TTC549 (cell line): Measurements from ENCODE around the gene TEX10.
"Not testable (repeated sequence)": the region's sequence is repeated elsewhere in the genome, so short reads cannot be mapped to it uniquely, and the experiment has no call there.

Experiments used
- FAIRE-seq: peaks from 2 replicates; lab custom pipeline; 2012; peaks lifted over from hg19 to GRCh38; lab: Jason Lieb, UNC

The TEX10 gene

GRCh38 chr9:100352727-100353505 lies at the start of gene TEX10:
Gene TEX10, minus strand, starts transcription at chr9:100352942. Its CDS starts 3,579 bp downstream, at chr9:100349363.
- no peak for FAIRE-seq

GRCh38 chr9:100401042-100401441 lies 48.3 kb upstream of the TEX10 start:
- no peak for FAIRE-seq

- no peak for FAIRE-seq
Observed at GRCh38 chr9:100397529-100398266, 45.0 kb upstream of the TEX10 start.

- FAIRE-seq: no peak
Observed at GRCh38 chr9:100396769-100397168, 44.0 kb upstream of the TEX10 start.

GRCh38 chr9:100394816-100395215 lies 42.1 kb upstream of the TEX10 start:
- no peak for FAIRE-seq

GRCh38 chr9:100394032-100394695 lies 41.4 kb upstream of the TEX10 start:
- no peak for FAIRE-seq

- not testable (repeated sequence) for FAIRE-seq
Observed at GRCh38 chr9:100392989-100393388, 40.2 kb upstream of the TEX10 start.

- FAIRE-seq: no peak
Observed at GRCh38 chr9:100379862-100380261, 27.1 kb upstream of the TEX10 start.

GRCh38 chr9:100377015-100377414 lies 24.3 kb upstream of the TEX10 start:
- FAIRE-seq: no peak

- no peak for FAIRE-seq
Observed at GRCh38 chr9:100375658-100376057, 22.9 kb upstream of the TEX10 start.

GRCh38 chr9:100372648-100373047 lies 19.9 kb upstream of the TEX10 start:
- no peak for FAIRE-seq

GRCh38 chr9:100370064-100370723 lies 17.5 kb upstream of the TEX10 start:
- no peak for FAIRE-seq

GRCh38 chr9:100368672-100369071 lies 15.9 kb upstream of the TEX10 start:
- no peak for FAIRE-seq

- FAIRE-seq: no peak
Observed at GRCh38 chr9:100366121-100366520, 13.4 kb upstream of the TEX10 start.

- no peak for FAIRE-seq
Observed at GRCh38 chr9:100364013-100364412, 11.3 kb upstream of the TEX10 start.

GRCh38 chr9:100359057-100359456 lies 6.3 kb upstream of the TEX10 start:
- FAIRE-seq: no peak

- FAIRE-seq: no peak
Observed at GRCh38 chr9:100357501-100357900, 4.8 kb upstream of the TEX10 start.

GRCh38 chr9:100355561-100355960 lies 2.8 kb upstream of the TEX10 start:
- FAIRE-seq: no peak

GRCh38 chr9:100354121-100354800 lies 1.5 kb upstream of the TEX10 start:
- no peak for FAIRE-seq

GRCh38 chr9:100352201-100352726 lies 478 bp downstream of the TEX10 start:
- no peak for FAIRE-seq

GRCh38 chr9:100351508-100351907 lies 1.2 kb downstream of the TEX10 start:
- FAIRE-seq: no peak

GRCh38 chr9:100350188-100350587 lies 2.6 kb downstream of the TEX10 start:
- FAIRE-seq: no peak
